GM19397 (cell line): ENCODE results near the gene LBX1.

Source experiments
- ATAC-seq: cut with Tn5 transposase; IDR thresholded peaks from one replicate; pipeline ENCODE4 v1.9.1; 2021; ENCODE audit warnings: mild to moderate bottlenecking, moderate library complexity; ENCODE audit not compliant: unreplicated experiment

Gene LBX1

DNA sequence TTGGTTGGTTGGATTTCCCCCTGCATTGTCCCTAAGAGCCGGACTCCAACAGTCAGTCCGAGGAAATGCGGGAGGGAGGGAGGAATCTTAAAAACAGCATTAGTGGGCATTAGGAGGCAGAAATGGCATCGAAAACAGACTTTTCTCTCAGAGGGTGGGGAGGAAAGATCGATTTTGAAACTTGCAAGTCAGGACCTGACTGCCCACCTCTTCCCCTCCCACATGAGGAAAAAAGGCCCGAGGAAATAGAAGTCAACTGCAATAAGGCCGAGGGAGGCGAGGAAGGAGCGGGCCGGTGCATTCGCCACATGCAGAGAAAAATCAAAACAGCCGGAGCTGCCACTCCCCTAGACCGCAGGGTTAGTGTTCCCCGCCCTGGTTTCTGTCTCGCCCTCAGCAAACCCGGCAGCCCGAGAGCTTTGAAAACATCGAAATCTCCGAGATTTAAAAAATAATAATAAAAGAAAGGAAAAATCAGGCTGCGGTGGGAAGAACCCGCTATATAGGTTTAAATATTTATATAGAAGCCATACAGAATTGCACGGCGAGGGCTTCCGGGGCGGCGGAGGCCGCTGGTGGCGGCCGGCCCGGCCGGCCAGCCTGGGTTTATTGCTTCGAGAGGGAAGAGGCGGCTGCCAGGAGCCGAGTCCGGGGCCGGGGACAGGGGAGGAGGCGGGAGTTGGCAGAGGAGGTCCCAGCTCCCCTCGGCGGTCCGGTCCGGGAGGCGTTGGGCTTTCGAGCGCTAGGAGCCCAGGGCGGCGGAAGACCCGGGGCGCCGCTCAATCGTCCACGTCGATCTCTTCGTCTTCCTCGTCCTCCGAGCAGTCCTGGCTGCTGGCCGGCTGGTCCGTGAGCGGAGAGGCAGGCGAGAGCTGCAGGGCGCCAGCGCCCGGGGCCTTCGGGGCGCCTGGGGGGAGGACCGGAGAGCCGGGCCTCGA, 2.5 kb downstream of the LBX1 start:
- no peak for ATAC-seq

- ATAC-seq, result no peak
Observed at GRCh38 chr10:101225846-101226421, 3.3 kb downstream of the LBX1 start.

DNA sequence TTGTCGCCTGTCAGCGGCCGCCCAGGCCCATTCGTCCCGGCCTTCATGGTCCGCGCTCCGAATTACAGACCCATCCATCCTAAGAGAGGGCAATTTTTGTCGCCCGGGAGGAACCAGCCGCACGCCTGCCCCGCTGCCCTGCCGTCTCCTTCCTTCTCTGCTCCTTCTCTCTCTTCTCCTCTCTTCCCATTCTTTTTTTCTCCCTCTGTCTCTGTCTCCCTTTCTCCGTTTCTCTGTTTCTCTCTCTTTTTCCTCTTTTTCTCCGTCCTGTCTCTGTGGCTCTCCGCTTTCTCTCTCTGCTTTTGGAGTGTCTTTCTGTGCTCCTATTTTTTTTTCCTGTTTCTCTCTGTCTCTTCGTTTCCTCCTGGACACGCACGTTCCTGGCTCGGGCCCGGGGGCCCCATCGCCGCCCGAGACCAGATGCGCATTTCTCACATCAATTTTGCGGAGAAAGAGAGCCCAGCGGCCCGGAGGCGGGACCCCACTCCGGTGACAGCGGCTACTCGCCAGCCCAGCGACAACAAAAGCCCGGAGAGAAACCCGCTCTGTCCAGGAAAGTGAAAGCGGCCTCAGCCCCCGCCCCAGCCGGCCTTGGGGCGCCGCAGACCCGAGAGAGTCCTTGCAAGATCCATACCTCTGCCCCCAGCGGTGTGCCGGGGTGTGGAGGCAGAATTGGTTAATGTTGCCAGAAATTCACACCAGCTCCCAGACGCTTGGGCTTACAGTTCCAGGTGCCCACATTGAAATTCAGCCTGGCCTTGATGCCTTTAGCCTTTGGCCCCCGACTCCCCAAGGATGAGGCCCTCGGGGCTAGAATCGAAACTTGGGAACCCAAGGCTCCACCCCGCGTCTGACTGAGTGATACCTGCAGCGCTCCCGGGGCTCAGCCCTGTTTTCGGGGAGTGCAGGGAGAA, 4.1 kb downstream of the LBX1 start:
- no peak for ATAC-seq

DNA sequence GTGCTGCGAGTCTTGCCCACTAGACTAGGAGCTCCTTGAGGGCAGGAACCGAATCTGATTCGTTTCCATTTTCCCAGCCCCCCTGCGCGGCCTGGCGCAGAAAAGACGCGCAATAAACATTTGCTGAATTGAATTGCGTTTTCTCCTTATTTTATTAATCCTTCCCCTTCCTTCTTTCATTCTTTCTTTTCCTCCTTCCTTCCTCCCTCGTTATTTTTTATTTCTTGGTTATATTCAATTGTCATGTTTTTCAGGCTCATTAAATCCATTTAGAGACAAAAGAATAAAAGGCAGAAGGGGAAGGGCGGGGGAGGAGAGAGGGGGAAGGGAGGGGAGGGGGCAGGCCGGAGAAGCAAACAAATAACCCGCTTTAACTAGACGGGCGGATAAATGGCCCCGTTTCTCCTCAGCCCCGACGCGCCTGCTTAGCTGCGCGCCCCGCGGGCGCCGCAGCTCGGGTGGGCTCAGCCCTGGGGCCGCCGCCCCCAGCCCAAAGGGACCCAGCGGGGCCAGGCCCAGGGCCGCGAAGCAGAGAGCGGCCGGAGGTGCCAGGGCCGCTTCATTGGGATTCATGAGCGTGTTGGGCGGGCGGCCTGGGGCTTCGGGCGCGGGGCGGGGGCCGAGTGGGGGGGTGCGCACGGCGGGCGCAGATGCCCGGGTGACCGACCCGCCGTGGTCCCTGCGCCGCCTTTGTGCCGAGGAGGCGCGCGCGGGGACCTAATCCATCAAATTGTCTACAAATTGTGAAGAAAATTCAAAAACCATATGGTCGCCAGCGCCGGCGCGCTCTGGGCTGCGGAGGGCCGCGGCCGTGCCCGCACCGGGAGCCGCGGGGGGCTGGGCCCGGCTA, 5.0 kb downstream of the LBX1 start:
- no peak for ATAC-seq

DNA sequence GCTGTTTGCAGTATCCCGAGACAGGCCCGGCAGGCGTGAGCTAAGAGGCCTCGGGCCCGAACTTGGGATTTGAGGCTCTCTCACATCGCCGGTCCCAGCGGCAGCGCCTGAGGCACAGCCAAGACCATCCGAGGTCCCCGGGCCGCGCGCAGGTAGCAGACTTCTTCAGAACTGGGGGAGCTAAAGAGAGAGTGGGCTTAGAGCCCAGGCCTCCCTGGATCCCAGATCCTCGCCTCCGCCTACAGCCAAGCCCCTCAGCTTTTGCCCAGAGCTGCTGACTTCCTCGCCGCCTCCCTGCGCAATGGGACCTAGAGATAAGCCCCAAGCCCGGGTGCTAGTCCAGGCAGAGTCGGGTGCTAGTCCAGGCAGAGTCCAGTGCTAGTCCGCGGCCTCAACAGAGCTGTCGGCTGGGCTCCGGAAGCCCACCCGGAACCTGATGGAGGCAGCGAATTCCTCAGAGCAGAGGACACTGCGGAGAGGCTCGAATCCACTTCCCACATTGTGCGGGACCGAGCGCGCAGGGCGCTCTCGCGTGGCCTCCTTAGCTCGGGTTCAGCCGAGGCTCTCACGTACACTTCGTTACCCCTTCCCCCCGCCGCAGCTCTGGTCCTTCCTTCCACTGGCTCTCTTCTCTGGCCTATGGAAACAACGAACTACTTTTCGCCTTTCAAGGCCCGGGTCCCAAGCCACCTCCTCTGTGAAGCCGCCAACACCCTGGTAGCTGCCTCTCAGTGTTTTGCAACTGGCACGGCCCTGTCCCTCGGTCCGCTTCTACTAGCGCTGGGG, 5.8 kb downstream of the LBX1 start:
- no peak for ATAC-seq

GRCh38 chr10:101222683-101223273, 6.5 kb downstream of the LBX1 start:
- no peak for ATAC-seq

DNA sequence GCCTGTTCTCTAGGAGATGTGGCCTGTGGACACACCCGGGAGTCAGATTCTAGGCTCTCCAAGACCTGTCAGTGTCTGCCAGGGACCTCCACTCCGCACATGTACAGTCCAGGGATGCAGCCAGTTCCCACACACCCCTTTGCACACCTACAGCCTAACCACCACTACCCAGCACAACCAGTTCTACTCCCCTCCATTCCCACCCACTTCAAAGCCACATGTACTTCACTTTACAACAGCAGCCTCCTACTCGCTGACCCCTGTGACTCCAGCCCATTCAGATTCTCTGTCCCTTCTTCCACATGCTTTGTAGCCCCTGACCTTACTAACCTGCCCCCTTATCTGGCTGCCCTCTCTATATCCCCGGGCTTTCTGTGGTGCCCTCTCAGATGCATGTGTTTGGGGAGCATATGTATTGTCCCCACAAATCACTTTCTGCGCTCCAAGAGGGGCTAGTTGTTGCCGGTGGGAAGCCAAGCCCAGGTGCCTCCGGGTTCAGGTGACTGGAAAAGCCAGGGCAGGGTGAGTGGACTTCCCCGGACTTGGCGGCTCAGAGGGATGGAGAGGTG, 7.2 kb downstream of the LBX1 start:
- no peak for ATAC-seq

DNA sequence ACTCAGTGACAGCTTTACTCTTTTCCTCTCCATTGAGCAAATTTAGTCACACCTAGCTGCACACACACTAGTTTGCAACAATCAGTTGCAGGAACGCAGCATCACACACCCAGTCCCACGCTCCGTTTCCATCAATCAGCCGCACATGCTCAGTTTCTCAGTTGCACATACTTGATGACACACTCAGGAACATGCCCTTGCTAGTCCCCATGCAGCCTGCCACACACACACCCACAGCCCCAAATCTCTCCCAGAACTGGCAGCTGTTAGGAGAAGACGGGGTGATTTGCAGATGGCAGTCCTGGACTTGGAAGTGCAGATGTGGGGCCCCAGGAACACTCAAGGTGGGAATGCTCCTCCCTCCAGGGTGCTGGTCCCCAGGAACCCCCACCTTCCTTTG, 7.7 kb downstream of the LBX1 start:
- no peak for ATAC-seq

- no peak for ATAC-seq
Observed at GRCh38 chr10:101219946-101220451, 9.3 kb downstream of the LBX1 start.

GRCh38 chr10:101219139-101219945, 9.9 kb downstream of the LBX1 start:
- no peak for ATAC-seq

DNA sequence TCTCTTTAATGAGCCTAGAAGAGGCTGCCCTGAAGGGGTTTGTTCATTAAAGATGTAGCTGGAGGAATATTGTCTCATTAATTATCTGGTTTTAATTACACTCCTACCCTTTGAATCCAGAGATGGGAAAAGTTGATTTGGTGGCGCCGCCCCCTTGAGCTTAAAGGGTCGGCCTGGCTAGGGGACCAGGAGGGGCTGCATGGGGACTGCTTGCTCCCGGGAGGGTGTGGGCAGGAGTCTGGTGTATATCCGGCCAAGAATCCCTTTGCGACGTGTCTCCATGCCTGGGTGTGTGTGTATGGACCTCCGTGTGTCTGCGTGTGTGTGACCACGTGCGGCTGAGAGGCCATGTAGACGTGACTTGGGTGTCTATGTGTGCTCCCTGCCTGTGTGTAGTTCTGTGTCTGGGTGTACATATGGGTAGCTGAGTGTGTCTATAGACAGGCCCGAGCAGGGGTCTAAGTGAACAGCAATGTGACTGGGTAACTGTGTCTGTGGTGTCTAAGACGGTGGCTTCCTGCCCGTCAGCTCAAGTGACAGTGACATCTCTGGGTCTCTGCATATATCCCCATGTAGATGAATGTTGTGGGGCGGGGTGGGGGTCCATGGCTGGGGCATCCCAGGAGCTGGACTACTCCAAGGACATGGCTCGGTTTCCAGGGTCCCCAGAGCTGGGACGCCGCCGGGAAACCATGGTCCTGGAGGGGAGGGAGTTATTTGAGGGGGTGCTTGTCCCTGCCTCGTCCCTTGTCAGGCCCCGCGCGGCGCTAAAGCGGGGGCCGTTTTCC, 10.7 kb downstream of the LBX1 start:
- ATAC-seq, result no peak

GRCh38 chr10:101217450-101218281, 11.6 kb downstream of the LBX1 start:
- ATAC-seq, result no peak

DNA sequence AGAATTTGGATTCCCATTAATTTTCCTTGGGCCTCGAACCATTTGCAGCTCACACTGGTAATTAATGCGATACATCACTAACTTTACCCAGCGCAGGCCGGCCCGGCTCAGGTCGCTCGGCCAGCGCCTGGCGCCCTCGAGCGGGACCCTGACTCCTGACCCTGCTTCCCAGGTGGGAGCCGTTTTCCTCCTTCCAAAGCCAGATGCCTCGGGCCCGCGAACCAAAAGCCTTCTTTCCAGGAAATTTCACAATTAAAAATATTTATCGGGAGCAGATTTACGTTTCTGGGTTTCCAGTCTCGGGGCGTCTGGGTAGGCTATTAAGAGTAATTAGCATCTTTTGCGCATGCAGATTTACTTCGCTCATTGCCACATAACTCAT, 12.2 kb downstream of the LBX1 start:
- ATAC-seq, result no peak

- no peak for ATAC-seq
Observed at GRCh38 chr10:101216207-101217043, 12.8 kb downstream of the LBX1 start.

GRCh38 chr10:101215397-101216206, 13.7 kb downstream of the LBX1 start:
- ATAC-seq, result no peak
